Activated naive CD4-positive, alpha-beta T cell treated with anti-CD3 and anti-CD28 coated beads, Interleukin-2, amount 50 U/mL, for 72 hours (primary cell): ENCODE data around the gene CDC42BPB. TPM values are rescaled to one million over a fixed set of nuclear protein-coding genes. Genes with fewer than 3 reads are reported as not detected.

Source experiments
- ATAC-seq, 2 donors: fragments of 150-1000 bp; cut with Tn5 transposase; 2 replicates each; pipeline ENCODE4 v1.10.0; 2021; ENCODE audit warnings: mild to moderate bottlenecking in 2 of 2, moderate library complexity in 2 of 2
- DNase-seq, 2 donors: peaks; one replicate each; pipeline ENCODE4 v3.0.0; 2021 to 2022; ENCODE audit warnings: low spot score in 2 of 2
- H3K27ac Mint-ChIP-seq, 2 donors: one replicate each; pipeline ENCODE4 v1.8.0; 2022; ENCODE audit warnings: mild to moderate bottlenecking in 2 of 2, mixed read lengths in 2 of 2
- H3K36me3 Mint-ChIP-seq, 2 donors: one replicate each; pipeline ENCODE4 v1.8.0; 2022; ENCODE audit warnings: mixed read lengths in 2 of 2
- H3K9me3 Mint-ChIP-seq, 2 donors: one replicate each; pipeline ENCODE4 v1.8.0; 2022; ENCODE audit warnings: mixed read lengths in 2 of 2
- total RNA-seq, 2 donors: library from RNA; stranded (reverse); gene quantifications; one replicate each; pipeline ENCODE4 v1.2.3, GENCODE V29; 2022

CDC42BPB gene
- total RNA-seq, 2 donors from 2014 or later, result 3.4 to 5.8 TPM

- no peak for DNase-seq
- Mint-ChIP-seq H3K27ac (no peak overlapping the region), H3K9me3 (no peaks in the 10 kb centered on the region), H3K36me3 (peaks cover 6 to 7% of the 10 kb centered on the region in 2 donors)
- no peak for ATAC-seq
Observed at GRCh38 chr14:102891556-102891955, 165.8 kb downstream of the CDC42BPB start.

DNA sequence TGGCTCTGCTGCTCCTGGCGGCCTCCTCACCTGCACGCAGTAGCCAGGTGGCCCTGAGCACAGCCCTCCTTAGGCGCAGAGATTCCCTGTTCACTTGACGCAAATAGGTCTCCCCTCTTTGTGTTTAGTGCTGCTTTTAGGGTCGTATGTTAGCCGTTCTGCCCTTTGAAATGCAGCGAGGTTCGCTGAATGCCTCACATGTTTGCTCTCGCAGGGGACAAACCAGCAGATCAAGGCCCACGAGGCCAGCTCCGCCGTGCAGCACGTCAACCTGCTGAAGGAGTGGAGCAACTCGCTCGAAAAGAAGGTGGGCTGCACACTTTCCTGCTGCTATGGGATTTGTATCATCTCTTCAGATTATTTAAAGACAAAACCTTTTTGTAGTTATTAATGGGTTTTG lies 166.2 kb downstream of the CDC42BPB start:
- H3K36me3 Mint-ChIP-seq, result peaks cover 6 to 10% of the 10 kb centered on the region in 2 donors
- no peaks in the 10 kb centered on the region for H3K9me3 Mint-ChIP-seq
- no peak overlapping the region for H3K27ac Mint-ChIP-seq
- peak in 1 of 2 donors; percentile 30 for DNase-seq
- ATAC-seq, result no peak

- peaks cover 12 to 14% of the 10 kb centered on the region in 2 donors for H3K36me3 Mint-ChIP-seq
- DNase-seq, result no peak
- H3K9me3 Mint-ChIP-seq, result no peaks in the 10 kb centered on the region
- no peak for ATAC-seq
- H3K27ac Mint-ChIP-seq, result no peak overlapping the region
Observed at GRCh38 chr14:102889615-102890014, 167.7 kb downstream of the CDC42BPB start.

DNA sequence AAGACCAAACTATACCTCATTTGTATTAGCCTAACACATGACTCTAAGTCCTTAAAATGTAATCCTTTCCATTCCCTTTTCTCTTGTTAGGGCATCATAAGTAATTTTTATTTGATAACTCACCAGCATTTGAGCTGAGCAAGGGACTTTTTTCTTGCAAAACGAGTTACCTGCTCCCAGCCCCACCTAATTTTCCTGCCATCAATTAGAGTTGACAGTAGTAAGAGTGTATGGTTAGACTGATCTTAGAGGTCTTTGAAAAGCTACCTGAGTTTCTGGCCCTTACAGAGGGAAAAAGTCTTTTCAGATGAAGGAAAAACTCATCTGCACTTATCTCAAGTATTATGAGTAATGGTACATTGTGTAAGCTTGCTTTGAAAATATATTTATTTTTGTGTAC lies 168.6 kb downstream of the CDC42BPB start:
- ATAC-seq, result no peak
- Mint-ChIP-seq H3K36me3 (peaks cover 12 to 20% of the 10 kb centered on the region in 2 donors), H3K27ac (peak overlapping the region in 1 of 2 donors; percentile 44), H3K9me3 (no peaks in the 10 kb centered on the region)
- DNase-seq, result no peak

DNA sequence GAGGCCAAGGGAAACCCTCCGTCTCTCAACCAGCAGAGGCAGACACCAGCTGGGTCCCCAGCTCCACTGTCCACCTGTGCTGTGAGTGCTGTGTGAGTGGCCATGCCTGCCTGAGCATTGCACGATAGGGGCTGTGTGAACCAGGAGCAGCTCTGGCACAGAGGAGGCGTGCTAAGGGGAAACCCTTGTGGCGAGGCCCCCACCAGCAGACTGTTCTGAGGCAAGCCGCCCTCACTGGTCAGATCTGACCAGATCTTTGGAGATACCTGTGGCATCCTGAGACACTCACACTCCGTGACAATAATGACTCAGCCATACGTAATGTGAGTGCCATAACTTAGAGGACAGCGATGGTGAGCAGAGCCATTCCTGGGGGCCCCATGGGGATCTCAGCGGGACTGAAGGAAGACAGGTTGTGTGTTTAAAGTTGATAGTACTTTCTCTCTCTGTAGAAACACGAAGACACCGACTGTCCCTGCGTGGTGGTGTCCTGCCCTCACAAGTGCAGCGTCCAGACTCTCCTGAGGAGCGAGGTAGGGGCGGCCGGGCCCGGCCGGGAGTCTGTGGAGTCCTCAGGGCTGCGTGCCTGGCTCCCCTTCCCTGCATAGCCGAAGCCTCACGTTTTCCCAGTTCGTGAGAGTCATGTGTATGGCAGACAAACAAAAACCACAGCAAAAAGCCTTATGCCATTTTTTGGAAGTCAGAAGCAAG lies 171.5 kb downstream of the CDC42BPB start:
- ATAC-seq, result no peak
- peaks cover 12 to 14% of the 10 kb centered on the region in 2 donors for H3K36me3 Mint-ChIP-seq
- peak overlapping the region in 1 of 2 donors; percentile 60 for H3K27ac Mint-ChIP-seq

GRCh38 chr14:102883554-102883953 lies 173.8 kb downstream of the CDC42BPB start:
- H3K9me3 Mint-ChIP-seq, result no peaks in the 10 kb centered on the region
- peaks cover 7 to 14% of the 10 kb centered on the region in 2 donors for H3K36me3 Mint-ChIP-seq
- ATAC-seq (no peak), DNase-seq (no peak)
- peak overlapping the region; percentile 6 to 68 for H3K27ac Mint-ChIP-seq

More for the DNA sequence above, 171.5 kb downstream of the CDC42BPB start:
- no peaks in the 10 kb centered on the region for H3K9me3 Mint-ChIP-seq
- no peak for DNase-seq

- Mint-ChIP-seq H3K9me3 (no peaks in the 10 kb centered on the region), H3K36me3 (peaks cover 7 to 14% of the 10 kb centered on the region in 2 donors), H3K27ac (peak overlapping the region; percentile 2 to 68)
- ATAC-seq, result peak; percentile 87 to 92
- DNase-seq, result peak in 1 of 2 donors; percentile 22
Observed at GRCh38 chr14:102883089-102883541, 174.2 kb downstream of the CDC42BPB start.

Other genes starting within 250 kb of the CDC42BPB start
- under 1 TPM; 0.30 to 0.49 TPM for gene AMN, start 134.9 kb downstream of the CDC42BPB start, total RNA-seq
- not detected for gene LBHD2, start 26.7 kb upstream of the CDC42BPB start, total RNA-seq
- gene EXOC3L4, start 37.2 kb upstream of the CDC42BPB start, total RNA-seq, result not detected
- gene TNFAIP2, start 65.9 kb upstream of the CDC42BPB start, total RNA-seq, result 1 to 10 TPM in 1 of 2 donors, under 1 TPM in 1; 0.80 to 2.1 TPM